ENCODE results near the gene ZDHHC22. TPM values are rescaled to one million over a fixed set of nuclear protein-coding genes. Genes with fewer than 3 reads are reported as not detected.

Gene ZDHHC22
- total RNA-seq, 1 experiment from 2014 or later = 11.3 TPM

DNA sequence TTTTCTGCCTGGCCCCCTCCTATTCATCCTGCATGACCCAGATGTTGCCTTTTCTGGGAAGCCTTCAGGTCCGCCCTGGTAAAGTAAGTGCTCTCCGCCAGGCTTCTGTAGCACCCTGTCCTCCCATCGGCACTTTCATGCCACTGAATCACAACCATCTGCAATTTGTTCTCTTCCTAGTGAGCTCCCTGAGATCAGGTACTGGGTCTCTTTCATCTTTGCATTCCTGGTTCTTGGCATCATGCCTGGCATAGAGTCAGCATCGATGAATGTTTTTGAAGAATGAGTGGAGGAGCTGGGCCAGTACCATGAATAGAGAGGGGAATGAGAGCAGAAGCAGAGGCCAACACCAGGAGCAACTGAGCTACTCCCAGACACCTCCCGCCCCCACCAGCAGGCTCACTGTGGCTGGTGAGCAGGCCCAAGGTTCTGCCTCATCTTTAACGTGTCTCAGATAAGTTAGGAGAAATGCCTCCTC, 13.1 kb downstream of the ZDHHC22 start:
- no peak overlapping the region for H3K9ac ChIP-seq (ENCODE audit: extremely low read depth, insufficient read length, low read length)
- no peak overlapping the region for H2AK5ac ChIP-seq (ENCODE audit: insufficient read length, low read length)
- no peak overlapping the region for H3K23ac ChIP-seq (ENCODE audit: insufficient read length, low read depth, low read length)
- H3K79me2 ChIP-seq (ENCODE audit: insufficient read depth, low read length) = no peaks in the 10 kb centered on the region
- no peaks in the 10 kb centered on the region for H3K79me1 ChIP-seq (ENCODE audit: insufficient read depth, low read depth, low read length, poor library complexity, severe bottlenecking)
- H2AFZ ChIP-seq (ENCODE audit: low read length) = no peak overlapping the region
- Mint-ChIP-seq H3K9me3 (no peaks in the 10 kb centered on the region; a peak in 1 of 5 replicates), H3K27me3 (ENCODE audit: low read depth) (peaks cover 22% of the 10 kb centered on the region), H3K27ac (peak overlapping the region in 1 of 3 experiments; percentile 15; a peak in 2 of 7 replicates), H3K36me3 (ENCODE audit: insufficient read depth in 1 of 3, low read depth in 3 of 3) (peaks cover 0 to 13% (median 0%) of the 10 kb centered on the region in 3 experiments; a peak in 3 of 7 replicates), H3K4me3 (no peak overlapping the region), H3K4me1 (peaks cover 24 to 30% of the 10 kb centered on the region in 2 experiments)
- no peak overlapping the region for H3K4ac ChIP-seq (ENCODE audit: low read depth, low read length)
- no CpG with 5 or more reads among the region's 6 CpGs for WGBS (ENCODE audit: extremely low coverage, insufficient read length, low lambda C conversion rate)
- peaks cover 8% of the 10 kb centered on the region; the same call in 1 of the 2 replicates for H3K4me1 ChIP-seq (ENCODE audit: insufficient read depth, low read length)
- H3K9me3 ChIP-seq (ENCODE audit: control insufficient read depth, low read depth, low read length) = no peaks in the 10 kb centered on the region
- H4K5ac ChIP-seq (ENCODE audit: insufficient read length, low read depth, low read length) = no peak overlapping the region
- peaks cover 8% of the 10 kb centered on the region for H3K23me2 ChIP-seq (ENCODE audit: insufficient read length, low read depth, low read length, poor library complexity, severe bottlenecking)
- H4K91ac ChIP-seq (ENCODE audit: insufficient read length, low read depth, low read length) = no peak overlapping the region
- peak; percentile 15 for DNase-seq
- no peak overlapping the region for H3K56ac ChIP-seq (ENCODE audit: insufficient read length, low read depth, low read length)
- H2BK15ac ChIP-seq (ENCODE audit: low read depth, low read length) = no peak overlapping the region
- no peak overlapping the region for H3T11ph ChIP-seq (ENCODE audit: low read length)
- TF ChIP-seq, protein P1, sequence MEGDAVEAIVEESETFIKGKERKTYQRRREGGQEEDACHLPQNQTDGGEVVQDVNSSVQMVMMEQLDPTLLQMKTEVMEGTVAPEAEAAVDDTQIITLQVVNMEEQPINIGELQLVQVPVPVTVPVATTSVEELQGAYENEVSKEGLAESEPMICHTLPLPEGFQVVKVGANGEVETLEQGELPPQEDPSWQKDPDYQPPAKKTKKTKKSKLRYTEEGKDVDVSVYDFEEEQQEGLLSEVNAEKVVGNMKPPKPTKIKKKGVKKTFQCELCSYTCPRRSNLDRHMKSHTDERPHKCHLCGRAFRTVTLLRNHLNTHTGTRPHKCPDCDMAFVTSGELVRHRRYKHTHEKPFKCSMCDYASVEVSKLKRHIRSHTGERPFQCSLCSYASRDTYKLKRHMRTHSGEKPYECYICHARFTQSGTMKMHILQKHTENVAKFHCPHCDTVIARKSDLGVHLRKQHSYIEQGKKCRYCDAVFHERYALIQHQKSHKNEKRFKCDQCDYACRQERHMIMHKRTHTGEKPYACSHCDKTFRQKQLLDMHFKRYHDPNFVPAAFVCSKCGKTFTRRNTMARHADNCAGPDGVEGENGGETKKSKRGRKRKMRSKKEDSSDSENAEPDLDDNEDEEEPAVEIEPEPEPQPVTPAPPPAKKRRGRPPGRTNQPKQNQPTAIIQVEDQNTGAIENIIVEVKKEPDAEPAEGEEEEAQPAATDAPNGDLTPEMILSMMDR (conservative IDR thresholded peaks at IDR 0.05) = no peak
- no peak overlapping the region for H3K27ac ChIP-seq (ENCODE audit: insufficient read length, low read depth, low read length)
- no peaks in the 10 kb centered on the region for H3K27me3 ChIP-seq (ENCODE audit: insufficient read depth, low read length)
- no peak overlapping the region for H2BK5ac ChIP-seq (ENCODE audit: insufficient read length, low read length)
- no peak overlapping the region for H2BK120ac ChIP-seq (ENCODE audit: low read depth, low read length, poor library complexity, severe bottlenecking)
- no peak overlapping the region for H2BK12ac ChIP-seq (ENCODE audit: insufficient read length, low read depth, low read length)
- H2BK20ac ChIP-seq (ENCODE audit: low read depth, low read length, poor library complexity, severe bottlenecking) = no peak overlapping the region
- H4K20me1 ChIP-seq (ENCODE audit: control insufficient read depth, insufficient read depth, insufficient read length) = no peaks in the 10 kb centered on the region
- H3K18ac ChIP-seq (ENCODE audit: insufficient read length, low read depth, low read length) = no peak overlapping the region
- no peak overlapping the region for H3K14ac ChIP-seq (ENCODE audit: insufficient read depth, low read length)
- H3K4me2 ChIP-seq (ENCODE audit: insufficient read depth, insufficient read length, low read length) = no peak overlapping the region
- H4K8ac ChIP-seq (replicated peaks; ENCODE audit: insufficient read length, low read depth, low read length) = no peak overlapping the region

All from H9 (cell line).